ENCODE results near the gene ADGB.
A peak's percentile ranks its signal among the peaks of the same experiment; 100 is the strongest.
"Not testable (repeated sequence)": the region's sequence is repeated elsewhere in the genome, so short reads cannot be mapped to it uniquely, and the experiment has no call there.

Gene ADGB

GRCh38 chr6:146598772-146599405 lies at the start of gene ADGB:
ADGB (plus strand) TSS chr6:146598972; CDS start chr6:146599041, 69 bp downstream.
- DNase-seq (ENCODE audit: low spot score) = no peak

DNA sequence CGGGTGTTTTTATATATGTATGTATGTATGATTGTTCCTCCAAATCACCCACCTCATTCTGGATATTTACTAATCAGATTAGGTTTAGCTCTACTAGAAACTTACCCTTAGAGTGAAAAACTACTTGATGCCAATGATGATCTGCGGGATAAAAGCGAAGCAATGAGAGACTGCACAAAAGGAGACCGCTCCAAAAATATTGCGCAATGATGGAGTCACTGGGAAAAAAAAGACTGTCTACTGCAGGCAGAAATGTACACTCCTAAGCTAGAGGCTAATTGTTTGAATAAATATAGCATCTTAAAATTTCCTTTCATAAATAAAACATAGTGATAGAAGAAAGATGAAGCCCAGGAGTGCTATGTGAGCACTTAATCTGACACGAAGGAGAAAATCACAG lies 47.9 kb upstream of the ADGB start:
- no peak for DNase-seq (ENCODE audit: low spot score)

DNA sequence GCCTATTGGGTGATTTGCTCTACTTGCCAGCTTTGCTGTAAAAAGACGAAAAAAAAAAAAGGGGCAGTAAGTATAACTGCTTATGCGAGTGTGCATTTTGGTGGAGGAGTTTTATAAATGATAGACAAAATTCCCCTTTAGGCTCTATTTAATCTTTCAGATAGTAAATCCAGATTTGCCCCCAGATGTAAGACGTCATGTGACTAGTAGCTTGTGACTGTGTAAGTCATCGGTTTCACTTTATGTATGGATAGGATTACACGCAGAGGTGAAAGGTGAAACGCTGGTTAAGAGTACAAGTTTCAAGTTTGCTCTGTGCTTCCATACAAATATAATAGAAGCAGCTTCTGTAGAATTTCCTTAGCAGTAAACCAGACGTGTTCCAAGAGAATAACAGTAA lies 47.2 kb upstream of the ADGB start:
- no peak for DNase-seq (ENCODE audit: low spot score)

DNA sequence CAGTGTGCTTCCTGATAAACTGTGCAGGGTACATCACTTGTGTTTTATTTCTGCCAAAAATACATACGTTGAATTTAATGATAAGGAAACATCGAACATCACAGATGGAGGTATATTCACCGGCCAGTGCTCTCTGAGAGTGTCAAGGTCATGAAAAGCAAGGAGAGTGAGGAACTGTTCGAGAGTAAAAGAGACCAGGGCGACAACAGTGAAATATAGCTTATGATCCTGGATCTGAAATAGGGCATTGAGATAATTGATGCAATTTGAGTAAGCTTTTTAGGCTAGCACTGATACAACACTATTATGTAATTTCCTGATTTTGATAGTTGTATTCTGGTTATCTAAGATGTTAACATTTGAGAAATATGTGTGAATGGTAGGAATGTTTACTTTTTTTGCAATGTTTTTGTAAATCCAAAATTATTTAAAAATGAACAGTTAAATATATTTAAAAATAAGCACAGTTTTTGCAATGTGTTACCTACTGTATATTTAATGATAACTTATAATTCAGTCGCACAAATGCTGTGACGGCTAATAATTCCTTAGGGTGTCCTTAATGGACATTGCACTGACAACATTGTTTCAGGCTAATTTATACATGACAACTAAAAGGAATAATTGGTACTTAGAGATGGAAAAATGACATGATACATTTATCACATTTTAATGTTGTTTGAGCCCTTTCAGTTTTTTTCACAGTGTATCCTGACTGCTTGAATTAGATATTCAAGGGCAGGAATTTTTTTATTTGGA lies 45.2 kb upstream of the ADGB start:
- no peak for DNase-seq (ENCODE audit: low spot score)

GRCh38 chr6:146560607-146561006 lies 38.2 kb upstream of the ADGB start:
- no peak for DNase-seq (ENCODE audit: low spot score)

DNA sequence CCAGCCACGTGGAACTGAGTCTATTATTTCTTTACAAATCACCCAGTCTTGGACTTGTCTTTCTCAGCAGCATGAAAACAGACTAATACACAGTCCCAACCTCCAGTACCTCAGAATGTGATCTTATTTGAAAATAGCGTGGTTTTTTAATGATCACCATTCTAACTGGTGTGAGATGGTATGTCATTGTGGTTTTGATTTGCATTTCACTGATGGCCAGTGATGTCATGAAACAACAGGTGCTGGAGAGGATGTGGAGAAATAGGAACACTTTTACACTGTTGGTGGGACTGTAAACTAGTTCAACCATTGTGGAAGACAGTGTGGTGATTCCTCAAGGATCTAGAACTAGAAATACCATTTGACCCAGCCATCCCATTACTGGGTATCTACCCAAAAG lies 32.1 kb upstream of the ADGB start:
- not testable (repeated sequence) for DNase-seq (ENCODE audit: low spot score)

DNA sequence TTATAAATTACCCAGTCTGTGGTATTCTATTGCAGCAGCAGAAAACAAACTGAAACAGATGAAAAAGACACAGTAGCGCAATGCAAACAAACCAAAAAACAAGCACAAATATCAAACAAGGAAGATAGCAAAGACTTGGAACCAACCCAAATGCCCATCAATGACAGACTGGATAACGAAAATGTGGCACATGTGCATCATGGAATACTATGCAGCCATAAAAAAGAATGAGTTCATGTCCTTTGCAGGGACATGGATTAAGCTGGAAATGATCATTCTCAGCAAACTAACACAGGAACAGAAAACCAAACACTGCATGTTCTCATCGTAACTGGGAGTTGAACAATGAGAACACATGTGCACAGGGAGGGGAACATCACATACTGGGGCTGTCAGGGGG lies 30.2 kb upstream of the ADGB start:
- DNase-seq (ENCODE audit: low spot score) = not testable (repeated sequence)

DNA sequence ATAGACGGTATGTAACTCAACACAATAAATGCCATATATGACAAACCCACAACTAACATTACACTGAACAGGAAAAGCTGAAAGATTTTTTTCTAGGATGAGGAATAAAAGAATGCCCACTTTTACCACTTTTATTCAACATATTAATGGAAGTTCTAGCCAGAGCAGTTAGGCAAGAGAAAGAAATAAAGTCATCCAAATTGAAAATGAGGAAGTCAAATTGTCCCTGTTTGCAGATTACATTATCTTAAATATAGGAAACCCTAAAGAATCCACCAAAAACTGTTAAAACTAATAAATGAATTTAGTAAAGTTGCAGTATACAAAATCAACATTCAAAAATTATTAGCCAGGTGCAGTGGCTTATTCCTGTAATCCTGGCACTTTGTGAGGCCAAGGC lies 24.6 kb upstream of the ADGB start:
- DNase-seq (ENCODE audit: low spot score) = no peak

DNA sequence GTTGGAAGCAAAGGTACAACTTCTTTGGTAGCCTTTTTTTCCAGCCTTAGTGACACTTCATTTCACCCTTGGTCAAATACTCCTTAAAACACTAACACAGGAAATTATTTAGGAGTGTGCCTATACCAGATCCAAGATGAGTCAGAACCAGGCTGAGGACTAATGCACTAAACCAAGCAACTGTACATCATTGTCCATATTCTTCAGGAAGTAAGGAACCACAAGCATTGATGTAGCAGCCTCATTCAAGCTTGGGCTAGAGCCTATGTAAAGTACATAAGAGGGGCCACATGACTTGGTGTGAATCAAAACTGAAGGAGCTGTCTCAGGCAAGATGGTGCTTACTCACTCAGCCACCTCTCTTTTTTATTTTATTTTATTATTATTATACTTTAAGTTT lies 20.7 kb upstream of the ADGB start:
- DNase-seq (ENCODE audit: low spot score) = peak; percentile 21

DNA sequence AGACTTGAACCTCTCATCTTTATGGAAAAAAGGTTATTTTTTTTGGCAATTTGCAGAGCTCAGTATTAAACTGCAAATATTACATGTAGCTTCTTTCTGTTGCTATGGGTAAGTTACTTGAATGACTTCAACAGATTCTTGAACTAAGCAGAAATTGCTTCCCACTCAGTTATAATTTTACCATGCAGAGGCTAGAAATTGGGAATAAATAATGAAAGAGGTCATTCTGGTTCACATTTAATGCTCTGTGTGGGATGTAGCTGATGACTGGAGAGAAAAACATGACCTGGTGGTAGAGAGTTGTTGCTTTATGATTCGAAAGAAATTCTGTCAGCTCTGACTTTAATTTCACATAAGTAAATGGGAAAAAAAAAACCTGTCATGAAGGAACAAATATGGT lies 16.8 kb upstream of the ADGB start:
- no peak for DNase-seq (ENCODE audit: low spot score)

GRCh38 chr6:146582857-146583256 lies 15.9 kb upstream of the ADGB start:
- DNase-seq (ENCODE audit: low spot score) = no peak

DNA sequence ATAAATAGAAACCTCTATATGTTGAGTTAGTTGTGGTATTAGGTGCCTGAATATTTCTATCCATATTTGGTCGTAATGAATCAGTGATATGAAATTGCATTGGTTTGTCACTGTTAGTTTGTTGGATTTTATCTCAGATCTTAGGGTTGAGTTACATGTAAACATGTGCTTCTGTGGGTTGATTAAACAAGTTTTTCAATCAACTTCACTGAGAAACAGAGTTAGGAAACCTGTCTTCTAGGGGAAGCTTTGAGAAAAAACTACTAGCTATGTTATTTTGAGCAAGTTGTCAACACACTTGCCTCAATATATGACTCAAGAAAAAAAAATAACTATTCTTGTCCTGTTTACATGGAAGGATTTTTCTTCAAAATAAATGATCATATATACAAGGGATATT lies 14.8 kb upstream of the ADGB start:
- DNase-seq (ENCODE audit: low spot score) = no peak

DNA sequence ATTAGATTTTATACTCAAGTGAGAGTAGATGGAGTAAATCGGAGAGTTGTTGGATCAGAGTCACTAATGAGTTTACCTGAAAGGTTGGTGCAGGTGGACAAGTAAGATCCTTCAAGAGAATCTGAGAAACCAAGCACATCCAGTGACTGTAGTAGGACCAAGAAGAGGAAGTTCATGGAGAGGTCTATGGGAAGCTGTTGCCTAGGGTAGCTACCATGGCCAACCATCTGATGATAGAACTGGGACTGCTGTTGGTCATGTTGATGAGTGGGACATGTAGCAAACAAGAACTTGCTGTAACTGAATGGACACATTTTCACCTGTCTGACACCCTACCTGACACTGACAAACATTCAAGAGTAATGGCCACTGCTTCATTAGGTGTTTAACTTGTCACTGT lies 11.3 kb upstream of the ADGB start:
- no peak for DNase-seq (ENCODE audit: low spot score)

DNA sequence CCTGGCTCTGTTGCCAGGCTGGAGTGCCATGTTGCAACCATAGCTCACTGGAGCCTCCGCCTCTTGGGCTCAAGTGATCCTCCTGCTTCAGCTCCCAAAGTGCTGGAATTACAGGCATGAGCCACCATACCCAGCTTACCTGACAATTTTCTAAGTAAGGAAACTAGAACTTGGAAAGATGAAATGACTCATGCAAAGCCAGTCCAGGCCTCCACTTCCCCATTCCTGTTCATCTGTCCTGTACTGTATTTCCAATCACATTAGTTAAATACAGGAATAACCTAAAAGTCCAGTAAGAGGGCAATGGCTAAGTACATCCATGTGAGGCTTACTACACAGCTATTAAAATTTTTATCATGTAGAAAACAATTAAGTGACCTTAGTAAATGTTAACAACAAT lies 8.3 kb upstream of the ADGB start:
- DNase-seq (ENCODE audit: low spot score) = no peak

GRCh38 chr6:146592451-146592850 lies 6.3 kb upstream of the ADGB start:
- DNase-seq (ENCODE audit: low spot score) = no peak

- no peak for DNase-seq (ENCODE audit: low spot score)
Observed at GRCh38 chr6:146593986-146594385, 4.8 kb upstream of the ADGB start.

GRCh38 chr6:146594495-146594894 lies 4.3 kb upstream of the ADGB start:
- no peak for DNase-seq (ENCODE audit: low spot score)

GRCh38 chr6:146595972-146596731 lies 2.6 kb upstream of the ADGB start:
- DNase-seq (ENCODE audit: low spot score) = no peak

DNA sequence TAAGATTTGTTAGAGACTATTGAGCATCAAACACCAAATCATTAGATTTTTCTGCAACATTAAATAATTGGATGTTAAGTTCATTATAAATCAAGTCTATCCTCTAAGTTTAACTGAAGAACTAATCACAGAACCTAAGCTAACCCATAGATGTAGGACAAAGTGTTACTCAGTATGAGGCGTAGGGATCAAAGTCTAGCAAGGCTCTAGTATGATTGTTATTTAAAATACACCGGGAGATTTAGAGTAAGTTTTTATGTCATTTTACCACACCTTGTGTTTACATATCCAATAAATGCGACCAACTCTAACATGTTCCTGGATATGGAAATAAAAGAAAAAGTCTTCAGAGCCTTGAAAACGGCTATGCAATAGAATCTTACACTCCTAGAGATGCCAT lies 2.6 kb downstream of the ADGB start:
- no peak for DNase-seq (ENCODE audit: low spot score)

DNA sequence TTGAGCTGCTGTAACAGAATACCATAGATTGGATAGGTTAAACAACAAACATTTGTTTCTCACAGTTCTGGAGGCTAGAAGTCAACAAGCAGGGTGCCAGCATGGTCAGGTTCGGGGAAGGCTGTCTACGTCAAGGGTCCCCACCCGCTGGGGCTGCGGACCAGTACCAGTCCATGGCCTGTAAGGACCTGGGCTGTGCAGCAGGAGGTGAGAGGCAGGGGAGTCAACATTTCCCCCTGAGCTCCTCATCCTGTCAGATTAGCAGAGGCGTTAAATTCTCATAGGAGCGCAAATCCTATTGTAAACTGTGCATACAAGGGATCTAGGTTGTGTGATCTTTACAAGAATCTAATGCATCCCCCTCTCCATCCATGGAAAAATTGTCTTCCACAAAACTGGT lies 3.8 kb downstream of the ADGB start:
- DNase-seq (ENCODE audit: low spot score) = no peak

GRCh38 chr6:146613947-146614346 lies 15.2 kb downstream of the ADGB start:
- no peak for DNase-seq (ENCODE audit: low spot score)

GRCh38 chr6:146620655-146621054 lies 21.9 kb downstream of the ADGB start:
- no peak for DNase-seq (ENCODE audit: low spot score)

- DNase-seq (ENCODE audit: low spot score) = no peak
Observed at GRCh38 chr6:146628350-146628749, 29.6 kb downstream of the ADGB start.
